CD14-positive monocyte (primary cell): ENCODE results near the gene ARMC7. TPM values are rescaled to one million over a fixed set of nuclear protein-coding genes. Genes with fewer than 3 reads are reported as not detected.

Experiments used
- DNase-seq, 3 donors: peaks; one replicate each; pipeline ENCODE4 v3.0.0-alpha.2; 2011 to 2022
- H2AFZ ChIP-seq: 2 replicates; pipeline ENCODE4 v1.6.0; 2012; ENCODE audit warnings: mild to moderate bottlenecking, low read depth, low read length, inconsistent platforms; ENCODE audit not compliant: insufficient read depth, poor library complexity, severe bottlenecking
- H3K27ac ChIP-seq, 2 donors: 1 replicate in 1 of 2; 2 replicates in 1 of 2; pipeline ENCODE4 v1.5.1; 2012 to 2013; ENCODE audit warnings: low read length in 2 of 2, control low read depth in 1 of 2, inconsistent platforms in 1 of 2, low read depth in 1 of 2, mild to moderate bottlenecking in 1 of 2
- H3K27me3 ChIP-seq, 2 donors: one replicate each; pipeline versions ENCODE4 v1.6.0 to v1.6.1; 2011 to 2013; ENCODE audit warnings: low read length in 2 of 2; ENCODE audit not compliant: control insufficient read depth in 2 of 2, insufficient read depth in 2 of 2
- H3K36me3 ChIP-seq, 2 donors: replicated peaks in 1 of 2; 1 replicate in 1 of 2; 2 replicates in 1 of 2; pipeline versions ENCODE4 v1.5.1 to v1.6.1; 2012 to 2013; ENCODE audit warnings: low read length in 2 of 2, control low read depth in 1 of 2, inconsistent platforms in 1 of 2, mild to moderate bottlenecking in 1 of 2; ENCODE audit not compliant: insufficient read depth in 2 of 2, control insufficient read depth in 1 of 2
- H3K4me1 ChIP-seq, 2 donors: 1 replicate in 1 of 2; 2 replicates in 1 of 2; pipeline versions ENCODE4 v1.5.1 to v1.6.1; 2012 to 2013; ENCODE audit warnings: low read length in 2 of 2, control low read depth in 1 of 2, inconsistent platforms in 1 of 2, mild to moderate bottlenecking in 1 of 2, moderate library complexity in 1 of 2; ENCODE audit not compliant: insufficient read depth in 2 of 2, control insufficient read depth in 1 of 2
- H3K4me2 ChIP-seq: replicated peaks from 2 replicates; pipeline ENCODE3; 2012; ENCODE audit warnings: low read length, moderate library complexity, mild to moderate bottlenecking; ENCODE audit not compliant: poor library complexity, severe bottlenecking; ENCODE audit errors: extremely low read depth
- H3K4me3 ChIP-seq, 3 experiments: fragments of 200-600 bp in 1 of 3; sonication (generic) in 1 of 3; replicated peaks in 1 of 3; 1 replicate in 2 of 3; 2 replicates in 1 of 3; pipeline ENCODE4 v1.5.1; 2011 to 2013; ENCODE audit warnings: low read length in 3 of 3, mild to moderate bottlenecking in 3 of 3, control low read depth in 2 of 3, low read depth in 2 of 3, inconsistent platforms in 1 of 3, moderate library complexity in 1 of 3
- H3K79me2 ChIP-seq: 2 replicates; pipeline ENCODE4 v1.6.0; 2012; ENCODE audit warnings: mild to moderate bottlenecking, control low read depth, inconsistent platforms, low read length, moderate library complexity; ENCODE audit not compliant: insufficient read depth
- H3K9ac ChIP-seq: 2 replicates; pipeline ENCODE4 v1.6.0; 2017; ENCODE audit warnings: low read length, mild to moderate bottlenecking; ENCODE audit not compliant: insufficient read depth, poor library complexity, severe bottlenecking
- H3K9me3 ChIP-seq, 2 donors: replicated peaks in 1 of 2; 1 replicate in 1 of 2; 2 replicates in 1 of 2; pipeline versions ENCODE4 v1.5.1 to v1.6.1; 2012 to 2013; ENCODE audit warnings: low read length in 2 of 2, control low read depth in 1 of 2; ENCODE audit not compliant: control insufficient read depth in 1 of 2, insufficient read depth in 1 of 2
- H4K20me1 ChIP-seq: 2 replicates; pipeline ENCODE4 v1.6.0; 2012; ENCODE audit warnings: mild to moderate bottlenecking, low read length, control low read depth, moderate library complexity; ENCODE audit not compliant: insufficient read depth
- H3K27ac Mint-ChIP-seq, 7 donors: one replicate each; pipeline ENCODE4 v1.8.0; 2020; ENCODE audit warnings: mild to moderate bottlenecking in 7 of 7, mixed read lengths in 7 of 7, moderate library complexity in 6 of 7, inconsistent platforms in 2 of 7
- H3K27me3 Mint-ChIP-seq, 3 donors: one replicate each; pipeline ENCODE4 v1.8.0; 2021 to 2022; ENCODE audit warnings: low read depth in 3 of 3, mild to moderate bottlenecking in 3 of 3, mixed read lengths in 3 of 3, moderate library complexity in 3 of 3, inconsistent platforms in 1 of 3
- H3K36me3 Mint-ChIP-seq, 2 donors: one replicate each; pipeline ENCODE4 v1.8.0; 2020; ENCODE audit warnings: mixed read lengths in 2 of 2, inconsistent platforms in 1 of 2, mild to moderate bottlenecking in 1 of 2
- H3K4me1 Mint-ChIP-seq: one replicate; pipeline ENCODE4 v1.8.0; 2020; ENCODE audit warnings: mild to moderate bottlenecking, mixed read lengths
- H3K4me3 Mint-ChIP-seq, 2 donors: one replicate each; pipeline ENCODE4 v1.8.0; 2020; ENCODE audit warnings: mild to moderate bottlenecking in 2 of 2, mixed read lengths in 2 of 2, moderate library complexity in 1 of 2
- H3K9me3 Mint-ChIP-seq, 7 donors: one replicate each; pipeline ENCODE4 v1.8.0; 2020 to 2022; ENCODE audit warnings: mixed read lengths in 7 of 7, mild to moderate bottlenecking in 6 of 7, moderate library complexity in 6 of 7, inconsistent platforms in 2 of 7
- CTCF ChIP-seq: fragments of 200-600 bp; IDR thresholded peaks from one replicate; pipeline ENCODE4 v1.8.0; 2022; ENCODE audit warnings: antibody characterized with exemption, mild to moderate bottlenecking
- WGBS: methylation state at CpG from one replicate; pipeline ENCODE4 v1.1.5; 2013; ENCODE audit warnings: missing lambda C conversion rate; ENCODE audit not compliant: insufficient coverage; 5-methylcytosine and 5-hydroxymethylcytosine counted together
- intact Hi-C, 2 donors: fragments of 100-400 bp; cut with micrococcal nuclease; formaldehyde crosslinking; loops; one replicate each; pipeline versions ENCODE4 v1.15.0 to v1.15.1; 2023
- polyA plus RNA-seq, 3 donors: library from polyadenylated mRNA; depleted of rRNA in 1 of 3; unstranded in 2 of 3; stranded (reverse) in 1 of 3; fragments of 300-500 nt in 2 of 3; fragments of >200 nt in 1 of 3; fragmentation: Illumina TruSeq in 2 of 3; gene quantifications; 1 replicate in 2 of 3; 2 replicates in 1 of 3; pipeline ENCODE4 v1.2.3, GENCODE V29; 2012 to 2021

Gene ARMC7
- polyA plus RNA-seq, 3 donors = 1.3 to 11.8 (median 2.1) TPM

- H3K4me1 ChIP-seq = no peaks in the 10 kb centered on the region
- Mint-ChIP-seq H3K27me3 (no peaks in the 10 kb centered on the region), H3K27ac (peak overlapping the region in 1 of 7 donors; percentile 21), H3K4me3 (no peak overlapping the region), H3K9me3 (no peaks in the 10 kb centered on the region), H3K36me3 (peaks cover 39 to 85% of the 10 kb centered on the region in 2 donors), H3K4me1 (peaks cover 2% of the 10 kb centered on the region)
- intact Hi-C loops = no loop called here
- no peaks in the 10 kb centered on the region for H3K9me3 ChIP-seq
- peaks cover 47% of the 10 kb centered on the region for H3K79me2 ChIP-seq
- no peak overlapping the region for H3K4me3 ChIP-seq
- H4K20me1 ChIP-seq = peaks cover 43% of the 10 kb centered on the region
- H3K36me3 ChIP-seq = peaks cover 44 to 75% of the 10 kb centered on the region in 2 donors
- H3K27me3 ChIP-seq = no peaks in the 10 kb centered on the region
- DNase-seq = no peak
- H3K27ac ChIP-seq = no peak overlapping the region
- WGBS = 100% methylated on average over 1 of the region's 4 CpGs
- TF ChIP-seq CTCF = no peak
- H2AFZ ChIP-seq = no peak overlapping the region
- no peak overlapping the region for H3K9ac ChIP-seq
- no peak overlapping the region for H3K4me2 ChIP-seq
Observed at GRCh38 chr17:75168998-75169397, 59.2 kb downstream of the ARMC7 start.

- no peak overlapping the region for H3K9ac ChIP-seq
- Mint-ChIP-seq H3K4me3 (no peak overlapping the region), H3K36me3 (peaks cover 49 to 84% of the 10 kb centered on the region in 2 donors), H3K27ac (peak overlapping the region in 2 of 7 donors; percentile 40 to 58), H3K4me1 (peaks cover 2% of the 10 kb centered on the region), H3K27me3 (no peaks in the 10 kb centered on the region), H3K9me3 (no peaks in the 10 kb centered on the region)
- peaks cover 88% of the 10 kb centered on the region for H3K79me2 ChIP-seq
- intact Hi-C loops = loop anchor here (5.0 to 10.0 kb wide), 2 partner anchors 61 to 209 kb away; no protein-coding TSS in a partner anchor
- H3K4me2 ChIP-seq = no peak overlapping the region
- 95% methylated on average over 2 of the region's 4 CpGs for WGBS
- DNase-seq = no peak
- H4K20me1 ChIP-seq = peaks cover 84% of the 10 kb centered on the region
- no peak overlapping the region for H3K4me3 ChIP-seq
- H3K4me1 ChIP-seq = no peaks in the 10 kb centered on the region
- no peak for TF ChIP-seq CTCF
- H3K27me3 ChIP-seq = no peaks in the 10 kb centered on the region
- H3K9me3 ChIP-seq = no peaks in the 10 kb centered on the region
- H2AFZ ChIP-seq = no peak overlapping the region
- H3K27ac ChIP-seq = no peak overlapping the region
- peaks cover 61 to 82% of the 10 kb centered on the region in 2 donors for H3K36me3 ChIP-seq
Observed at GRCh38 chr17:75173526-75173925, 63.8 kb downstream of the ARMC7 start.
